Panc1 (cell line): Measurements from ENCODE around the gene GPATCH2L. TPM values are rescaled to one million over a fixed set of nuclear protein-coding genes. Genes with fewer than 3 reads are reported as not detected.

ENCODE experiments used
- ATAC-seq: fragments of 200-7000 bp; cut with Tn5 transposase; 2 replicates; pipeline ENCODE4 v1.9.1; 2020; ENCODE audit warnings: mild to moderate bottlenecking, moderate library complexity
- BruUV-seq: library from RNA; stranded (reverse); fragments of 400-500 nt; replicated peaks from 2 replicates; lab custom pipeline; 2021; lab: Mats Ljungman, UMichigan
- CTCF ChIA-PET: fragments of 300-600 bp; sonication (Branson Sonifier 250); formaldehyde crosslinking; loops from one replicate; lab custom pipeline; 2022; ENCODE audit warnings: antibody characterized with exemption; lab: Charles Lee
- POLR2A ChIA-PET: fragments of 300-600 bp; sonication (Branson Sonifier 250); formaldehyde crosslinking; loops from one replicate; lab custom pipeline; 2022; ENCODE audit warnings: antibody characterized with exemption; lab: Charles Lee
- DNase-seq: peaks from one replicate; pipeline ENCODE4 v3.0.0-alpha.2; 2010; ENCODE audit warnings: low read depth, low spot score
- H3K27ac ChIP-seq: 2 replicates; pipeline ENCODE4 v1.5.1; 2011; ENCODE audit warnings: mild to moderate bottlenecking, low read length, inconsistent platforms
- H3K27me3 ChIP-seq: fragments of 200-500 bp; sonication (Bioruptor generic); 2 replicates; pipeline ENCODE4 v1.6.0; 2014; ENCODE audit warnings: low read length, inconsistent platforms; ENCODE audit not compliant: control insufficient read depth, insufficient read depth
- H3K36me3 ChIP-seq: fragments of 200-500 bp; sonication (Bioruptor generic); 2 replicates; pipeline ENCODE4 v1.5.1; 2014; ENCODE audit warnings: inconsistent platforms, mild to moderate bottlenecking, low read length, moderate library complexity; ENCODE audit not compliant: control insufficient read depth, insufficient read depth
- H3K4me1 ChIP-seq: 2 replicates; pipeline ENCODE4 v1.5.1; 2011; ENCODE audit warnings: inconsistent platforms, mild to moderate bottlenecking, low read length, moderate library complexity; ENCODE audit not compliant: control insufficient read depth, insufficient read depth
- H3K4me3 ChIP-seq, 2 experiments: 2 replicates each; pipeline ENCODE4 v1.5.1; 2011 to 2012; ENCODE audit warnings: low read depth in 2 of 2, low read length in 2 of 2, mild to moderate bottlenecking in 2 of 2, inconsistent platforms in 1 of 2, moderate library complexity in 1 of 2
- H3K9me3 ChIP-seq: fragments of 200-500 bp; sonication (Bioruptor generic); 2 replicates; pipeline ENCODE4 v1.5.1; 2014; ENCODE audit warnings: low read depth, mild to moderate bottlenecking, inconsistent platforms, low read length, moderate library complexity; ENCODE audit not compliant: control insufficient read depth, insufficient read depth
- POLR2AphosphoS5 ChIP-seq: IDR thresholded peaks from 2 replicates; pipeline ENCODE4 v1.6.1; 2012; ENCODE audit warnings: mild to moderate bottlenecking, low read depth, low read length, moderate library complexity
- SIN3A ChIP-seq: IDR thresholded peaks from 2 replicates; pipeline ENCODE4 v1.6.1; 2012; ENCODE audit warnings: low read depth, mild to moderate bottlenecking, low read length, moderate library complexity, borderline replicate concordance; ENCODE audit not compliant: insufficient read depth
- TCF7L2 ChIP-seq: IDR thresholded peaks from 2 replicates; pipeline ENCODE4 v1.6.1; 2011; ENCODE audit warnings: mild to moderate bottlenecking, low read depth, low read length, inconsistent platforms
- in situ Hi-C: cut with HindIII; loops from 2 replicates; pipeline ENCODE4 v1.10.0; 2016; ENCODE audit warnings: low sequenced_read_pairs, low pct_unique_long_range_greater_than_20kb
- intact Hi-C: fragments of 100-400 bp; cut with micrococcal nuclease; formaldehyde crosslinking; loops from one replicate; pipeline ENCODE4 v1.10.0; 2022; ENCODE audit not compliant: unreplicated experiment
- total RNA-seq: library from RNA; stranded (reverse); gene quantifications from one replicate; pipeline ENCODE4 v1.2.1, GENCODE V29; 2021; ENCODE audit not compliant: unreplicated experiment
- TF ChIP-seq, protein P1 (sequence below), 2 experiments: IDR thresholded peaks; 2 replicates each; pipeline ENCODE4 v1.6.1; 2011 to 2012; ENCODE audit warnings: low read depth in 2 of 2, control low read depth in 1 of 2, low read length in 1 of 2, mild to moderate bottlenecking in 1 of 2, moderate library complexity in 1 of 2; ENCODE audit not compliant: insufficient read depth in 1 of 2
- TF ChIP-seq, protein P2 (sequence below): fragments of 450-650 bp; IDR thresholded peaks from 2 replicates; pipeline ENCODE4 v1.5.1; 2017; ENCODE audit warnings: mild to moderate bottlenecking

Gene GPATCH2L
- total RNA-seq, 1 experiment from 2014 or later = 35.0 TPM

DNA sequence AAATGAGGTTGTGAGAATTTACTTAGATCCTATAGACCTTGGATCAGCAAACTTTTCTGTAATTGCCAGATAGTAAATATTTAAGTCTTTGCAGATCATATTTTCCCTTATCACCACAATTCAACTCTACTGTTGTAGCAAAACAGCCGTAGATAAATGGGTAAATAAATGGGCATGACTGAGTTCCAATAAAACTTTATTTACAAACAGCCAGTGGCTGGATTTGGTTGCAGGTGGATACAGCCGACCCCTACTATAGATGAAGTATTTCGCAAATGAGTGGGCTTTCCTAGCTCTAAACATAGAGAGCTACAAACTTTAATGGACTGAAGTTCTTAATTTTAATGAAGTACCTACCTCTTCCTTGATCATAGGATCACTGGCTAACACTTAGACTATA, 100.7 kb downstream of the GPATCH2L start:
- POLR2A ChIA-PET = no interaction called here
- in situ Hi-C loops (no loop called here), intact Hi-C loops (no loop called here)
- no peaks in the 10 kb centered on the region for H3K9me3 ChIP-seq
- H3K27me3 ChIP-seq = peaks cover 3% of the 10 kb centered on the region; the same call in 1 of the 2 replicates
- TF ChIP-seq TCF7L2 (no peak), SIN3A (no peak), POLR2AphosphoS5 (no peak)
- TF ChIP-seq, protein P1, sequence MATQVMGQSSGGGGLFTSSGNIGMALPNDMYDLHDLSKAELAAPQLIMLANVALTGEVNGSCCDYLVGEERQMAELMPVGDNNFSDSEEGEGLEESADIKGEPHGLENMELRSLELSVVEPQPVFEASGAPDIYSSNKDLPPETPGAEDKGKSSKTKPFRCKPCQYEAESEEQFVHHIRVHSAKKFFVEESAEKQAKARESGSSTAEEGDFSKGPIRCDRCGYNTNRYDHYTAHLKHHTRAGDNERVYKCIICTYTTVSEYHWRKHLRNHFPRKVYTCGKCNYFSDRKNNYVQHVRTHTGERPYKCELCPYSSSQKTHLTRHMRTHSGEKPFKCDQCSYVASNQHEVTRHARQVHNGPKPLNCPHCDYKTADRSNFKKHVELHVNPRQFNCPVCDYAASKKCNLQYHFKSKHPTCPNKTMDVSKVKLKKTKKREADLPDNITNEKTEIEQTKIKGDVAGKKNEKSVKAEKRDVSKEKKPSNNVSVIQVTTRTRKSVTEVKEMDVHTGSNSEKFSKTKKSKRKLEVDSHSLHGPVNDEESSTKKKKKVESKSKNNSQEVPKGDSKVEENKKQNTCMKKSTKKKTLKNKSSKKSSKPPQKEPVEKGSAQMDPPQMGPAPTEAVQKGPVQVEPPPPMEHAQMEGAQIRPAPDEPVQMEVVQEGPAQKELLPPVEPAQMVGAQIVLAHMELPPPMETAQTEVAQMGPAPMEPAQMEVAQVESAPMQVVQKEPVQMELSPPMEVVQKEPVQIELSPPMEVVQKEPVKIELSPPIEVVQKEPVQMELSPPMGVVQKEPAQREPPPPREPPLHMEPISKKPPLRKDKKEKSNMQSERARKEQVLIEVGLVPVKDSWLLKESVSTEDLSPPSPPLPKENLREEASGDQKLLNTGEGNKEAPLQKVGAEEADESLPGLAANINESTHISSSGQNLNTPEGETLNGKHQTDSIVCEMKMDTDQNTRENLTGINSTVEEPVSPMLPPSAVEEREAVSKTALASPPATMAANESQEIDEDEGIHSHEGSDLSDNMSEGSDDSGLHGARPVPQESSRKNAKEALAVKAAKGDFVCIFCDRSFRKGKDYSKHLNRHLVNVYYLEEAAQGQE (IDR thresholded peaks at IDR 0.05; ENCODE audit: insufficient read depth in 1 of 2, low read depth in 2 of 2, low read length in 1 of 2) = no peak
- TF ChIP-seq, protein P2, sequence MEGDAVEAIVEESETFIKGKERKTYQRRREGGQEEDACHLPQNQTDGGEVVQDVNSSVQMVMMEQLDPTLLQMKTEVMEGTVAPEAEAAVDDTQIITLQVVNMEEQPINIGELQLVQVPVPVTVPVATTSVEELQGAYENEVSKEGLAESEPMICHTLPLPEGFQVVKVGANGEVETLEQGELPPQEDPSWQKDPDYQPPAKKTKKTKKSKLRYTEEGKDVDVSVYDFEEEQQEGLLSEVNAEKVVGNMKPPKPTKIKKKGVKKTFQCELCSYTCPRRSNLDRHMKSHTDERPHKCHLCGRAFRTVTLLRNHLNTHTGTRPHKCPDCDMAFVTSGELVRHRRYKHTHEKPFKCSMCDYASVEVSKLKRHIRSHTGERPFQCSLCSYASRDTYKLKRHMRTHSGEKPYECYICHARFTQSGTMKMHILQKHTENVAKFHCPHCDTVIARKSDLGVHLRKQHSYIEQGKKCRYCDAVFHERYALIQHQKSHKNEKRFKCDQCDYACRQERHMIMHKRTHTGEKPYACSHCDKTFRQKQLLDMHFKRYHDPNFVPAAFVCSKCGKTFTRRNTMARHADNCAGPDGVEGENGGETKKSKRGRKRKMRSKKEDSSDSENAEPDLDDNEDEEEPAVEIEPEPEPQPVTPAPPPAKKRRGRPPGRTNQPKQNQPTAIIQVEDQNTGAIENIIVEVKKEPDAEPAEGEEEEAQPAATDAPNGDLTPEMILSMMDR = no peak
- H3K36me3 ChIP-seq = no peaks in the 10 kb centered on the region
- DNase-seq = no peak
- no peak for ATAC-seq
- CTCF ChIA-PET = no interaction called here
- no peak overlapping the region for H3K27ac ChIP-seq
- BruUV-seq = no TSS peak
- no peaks in the 10 kb centered on the region for H3K4me1 ChIP-seq
- no peak overlapping the region for H3K4me3 ChIP-seq

DNA sequence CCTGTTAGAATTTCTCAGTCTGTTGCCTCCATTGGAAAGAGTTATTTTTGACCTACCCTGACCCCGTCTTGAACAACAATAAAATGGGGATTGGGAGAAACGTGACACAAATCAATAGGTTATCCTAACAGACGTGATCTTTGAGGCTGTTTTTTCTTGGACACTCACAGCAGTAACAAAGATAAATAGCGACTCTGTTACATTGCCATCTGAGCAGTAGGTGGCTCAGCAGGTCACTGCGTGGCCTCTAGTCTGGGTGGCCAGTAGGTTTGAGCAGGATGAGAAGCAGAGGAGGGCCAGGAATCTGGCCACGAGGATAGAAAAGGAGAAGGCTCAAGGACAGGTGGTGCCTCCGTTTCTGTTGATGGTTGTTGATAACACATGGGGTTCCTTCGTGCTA, 101.4 kb downstream of the GPATCH2L start:
- intact Hi-C loops = no loop called here
- Histone ChIP-seq H3K27me3 (peaks cover 3% of the 10 kb centered on the region; the same call in 1 of the 2 replicates), H3K4me3 (no peak overlapping the region), H3K4me1 (no peaks in the 10 kb centered on the region), H3K36me3 (no peaks in the 10 kb centered on the region), H3K27ac (no peak overlapping the region), H3K9me3 (no peaks in the 10 kb centered on the region)
- TF ChIP-seq TCF7L2 (no peak), SIN3A (no peak), POLR2AphosphoS5 (no peak)
- TF ChIP-seq, protein P2 = no peak
- TF ChIP-seq, protein P1 (IDR thresholded peaks at IDR 0.05; ENCODE audit: insufficient read depth in 1 of 2, low read depth in 2 of 2, low read length in 1 of 2) = no peak
- DNase-seq (no peak), ATAC-seq (no peak)
- no TSS peak for BruUV-seq
- in situ Hi-C loops = no loop called here
- ChIA-PET CTCF (no interaction called here), POLR2A (no interaction called here)
